GM19043 (cell line): ENCODE data around the gene TGFA.

Experiments
- ATAC-seq: cut with Tn5 transposase; IDR thresholded peaks from one replicate; pipeline ENCODE4 v1.9.1; 2021; ENCODE audit warnings: low read depth; ENCODE audit not compliant: unreplicated experiment

TGFA gene

DNA sequence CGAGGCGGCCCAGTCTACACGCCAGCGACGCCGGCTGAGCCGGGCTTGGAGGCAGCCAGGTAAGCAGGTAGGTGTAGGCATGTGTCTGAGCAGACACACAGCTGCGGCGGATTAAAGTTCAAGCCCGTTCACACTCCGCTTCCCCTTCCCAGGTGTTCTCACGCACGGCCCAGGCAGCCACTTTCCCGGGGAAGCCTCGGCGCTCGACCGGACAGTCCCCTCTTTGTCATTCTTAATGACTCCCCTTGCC lies 367 bp downstream of the TGFA start:
- no peak for ATAC-seq

DNA sequence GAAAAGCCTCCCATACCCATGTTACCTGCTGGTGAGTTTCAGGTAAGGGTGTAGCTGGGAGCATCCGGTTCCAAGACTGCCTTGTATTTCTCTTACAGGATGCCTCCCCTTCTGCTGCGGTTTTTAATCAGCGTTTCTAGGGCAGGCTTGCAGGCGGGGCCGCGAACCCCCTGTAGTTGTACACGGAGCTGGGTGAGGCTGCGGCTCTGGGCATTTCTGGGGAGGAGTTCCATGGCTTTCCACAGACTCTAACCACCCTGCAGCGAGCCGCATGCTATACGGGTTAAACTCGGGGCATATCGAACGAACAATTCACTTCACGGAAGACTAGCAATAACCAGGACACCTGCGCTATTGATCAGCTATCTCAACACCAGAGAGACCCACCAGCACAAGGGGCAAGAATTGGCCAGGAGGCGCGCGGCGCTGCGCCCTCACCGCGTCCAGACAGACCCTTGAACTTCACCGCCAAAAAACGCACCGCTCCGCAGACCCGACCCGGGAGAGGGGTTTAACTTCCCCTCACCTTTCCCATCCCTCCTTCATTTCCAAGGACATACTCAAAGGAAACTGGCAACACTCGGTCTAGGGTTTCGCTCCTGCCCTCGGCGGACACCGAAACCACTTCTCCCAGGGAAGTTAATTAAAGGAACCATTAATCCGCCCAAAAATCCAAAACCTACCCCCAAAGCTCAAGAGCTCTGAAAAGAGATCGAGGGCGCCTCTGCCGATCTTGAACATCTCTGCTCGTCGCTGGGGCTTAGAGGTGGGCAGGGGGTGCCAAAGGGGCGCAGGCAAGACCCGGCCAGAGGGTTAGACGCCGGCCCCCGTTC lies 909 bp downstream of the TGFA start:
- ATAC-seq, result no peak

DNA sequence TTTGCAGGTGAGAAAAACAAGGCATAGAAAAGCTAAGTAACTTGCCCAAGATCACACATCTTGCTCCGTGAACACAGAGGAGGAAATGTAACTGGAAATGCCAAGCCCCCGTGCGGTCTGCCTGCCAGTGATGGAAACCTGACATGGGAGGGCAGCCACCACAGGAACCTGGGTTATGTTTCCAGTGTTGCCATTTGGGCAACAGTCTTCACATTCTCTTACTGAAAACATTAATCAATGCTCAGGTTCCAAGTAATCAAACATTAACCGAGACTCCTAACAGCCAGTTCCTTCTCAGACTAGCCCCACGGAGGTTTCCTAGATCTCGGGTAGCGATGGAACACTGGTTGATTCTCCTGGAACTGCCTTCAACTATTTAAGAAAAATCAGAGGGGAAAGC lies 2.5 kb downstream of the TGFA start:
- ATAC-seq, result no peak

DNA sequence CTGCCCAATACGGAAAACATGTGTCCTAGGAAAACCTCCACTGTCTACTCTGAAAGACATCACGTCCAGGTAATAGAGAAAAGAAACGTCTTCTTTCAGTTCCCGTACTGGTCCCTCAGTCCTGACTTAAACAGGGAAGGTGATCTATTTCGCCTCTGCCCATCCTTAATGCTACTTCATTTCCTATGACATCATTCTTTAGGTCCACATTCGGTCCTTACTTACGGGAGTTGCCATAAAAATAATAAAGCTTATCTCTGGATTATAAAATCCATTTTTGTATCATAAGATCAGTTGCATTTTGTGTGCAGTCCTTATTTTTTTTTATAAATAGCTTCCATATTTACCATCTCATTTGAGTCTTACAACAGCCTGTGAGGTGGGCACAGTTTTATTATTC lies 3.7 kb downstream of the TGFA start:
- ATAC-seq, result no peak

DNA sequence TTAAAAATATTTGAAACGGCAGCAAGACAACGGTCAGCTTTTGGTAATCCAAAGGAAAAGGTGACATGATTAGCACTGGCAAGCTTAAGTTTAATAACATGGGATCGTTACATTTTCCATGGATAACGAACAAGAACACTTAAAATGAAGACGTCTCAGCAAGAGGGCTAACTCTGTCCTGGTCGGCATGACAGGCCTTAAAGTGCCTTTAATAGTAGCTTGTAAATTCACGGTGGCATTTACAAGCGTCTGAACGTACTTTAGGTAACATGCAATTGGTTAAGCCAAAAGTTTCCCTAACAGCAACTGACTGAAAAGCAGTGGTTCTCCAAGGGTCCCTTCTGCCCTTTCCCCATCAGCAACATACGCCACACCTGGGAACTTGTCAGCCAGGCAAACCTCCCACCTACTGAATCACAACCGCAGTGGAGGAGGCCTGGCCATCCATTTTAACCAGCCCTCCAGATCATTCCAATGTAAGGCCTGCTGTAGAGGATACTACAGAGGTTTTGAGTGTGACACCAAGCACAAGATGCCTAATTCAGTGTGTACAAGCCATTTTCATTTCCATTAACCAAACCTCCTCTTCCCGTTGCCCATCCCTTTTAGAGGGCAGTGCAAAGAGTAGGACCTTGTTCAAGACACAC lies 4.4 kb downstream of the TGFA start:
- no peak for ATAC-seq

DNA sequence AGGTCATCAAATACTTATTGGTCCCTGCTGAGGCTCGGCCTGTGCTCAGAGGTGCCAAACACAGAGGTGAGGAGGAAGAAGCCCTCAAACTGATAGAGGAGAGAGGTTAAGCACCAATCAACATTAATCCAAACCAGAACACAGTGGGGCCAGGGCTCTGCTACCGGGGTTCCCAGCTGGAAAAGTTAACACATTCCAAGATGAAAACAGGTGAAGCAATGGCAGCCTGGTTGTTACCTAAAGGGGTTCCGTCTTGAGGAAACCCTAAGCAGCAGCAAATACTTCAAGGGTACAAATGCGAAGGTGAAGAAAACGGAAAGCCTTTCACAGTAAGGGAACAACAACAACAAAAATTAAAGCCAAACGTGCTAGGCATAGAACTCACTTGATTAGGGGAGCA lies 5.4 kb downstream of the TGFA start:
- ATAC-seq, result no peak

DNA sequence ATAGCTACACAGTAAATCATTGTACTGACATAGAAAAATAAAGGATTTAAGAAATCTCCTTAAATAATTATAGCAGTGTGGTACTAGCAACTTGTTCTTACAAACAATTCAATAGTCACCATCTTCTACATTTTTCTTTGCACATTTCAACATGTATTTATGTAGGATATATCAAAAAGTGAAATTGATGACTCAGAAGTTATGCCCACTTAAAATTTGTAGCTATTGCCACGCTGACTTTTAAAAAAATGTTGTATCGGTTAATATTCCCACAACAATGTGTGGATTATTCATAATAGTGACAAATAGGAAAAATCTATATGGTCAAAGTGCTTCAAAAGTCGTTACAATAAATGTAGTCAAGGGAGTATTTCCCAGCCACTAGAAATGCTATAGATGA lies 6.7 kb downstream of the TGFA start:
- no peak for ATAC-seq

DNA sequence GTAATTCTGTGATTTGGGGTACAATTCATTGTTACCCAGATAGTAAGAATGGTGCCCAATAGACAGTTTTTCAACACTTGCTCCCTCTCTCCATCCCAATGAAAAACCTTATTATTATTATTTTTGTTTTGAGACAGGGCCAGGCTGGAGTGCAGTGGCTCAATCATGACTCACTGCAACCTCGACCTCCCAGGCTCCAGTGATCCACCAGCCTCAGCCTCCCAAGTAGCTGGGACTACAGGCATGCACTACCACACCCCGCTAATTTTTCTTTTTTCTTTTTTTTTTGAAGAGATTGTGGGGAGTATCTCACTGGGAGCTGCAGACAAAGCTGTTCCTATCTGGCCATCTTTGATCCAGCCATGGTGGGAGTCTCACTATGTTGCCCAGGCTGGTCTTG lies 7.2 kb downstream of the TGFA start:
- no peak for ATAC-seq

DNA sequence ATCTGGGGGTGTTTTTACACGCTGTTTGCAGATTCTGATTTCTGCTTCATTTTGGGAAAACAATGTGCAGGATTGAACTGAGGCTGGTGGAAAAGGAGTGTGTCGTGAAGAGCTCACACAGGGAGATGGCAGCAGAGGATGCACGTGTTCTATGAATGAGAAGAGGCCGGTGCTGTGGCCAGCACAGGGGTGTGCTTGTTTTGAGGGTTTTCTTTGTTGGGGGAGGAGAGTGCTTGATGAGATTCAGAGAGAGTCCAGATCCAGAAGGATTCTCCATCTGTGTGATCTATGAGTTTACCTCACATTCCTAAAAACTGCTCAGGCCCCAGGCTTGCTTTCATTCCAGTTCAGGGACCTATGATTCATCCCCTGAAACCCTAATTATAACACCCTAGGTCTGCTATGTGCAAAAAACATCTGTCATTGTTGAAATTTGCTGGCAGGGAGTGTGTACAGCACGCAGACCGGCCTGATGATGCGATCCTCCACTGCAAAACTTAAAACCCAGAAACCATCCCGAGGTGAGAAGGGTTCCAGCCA lies 12.1 kb downstream of the TGFA start:
- ATAC-seq, result no peak

DNA sequence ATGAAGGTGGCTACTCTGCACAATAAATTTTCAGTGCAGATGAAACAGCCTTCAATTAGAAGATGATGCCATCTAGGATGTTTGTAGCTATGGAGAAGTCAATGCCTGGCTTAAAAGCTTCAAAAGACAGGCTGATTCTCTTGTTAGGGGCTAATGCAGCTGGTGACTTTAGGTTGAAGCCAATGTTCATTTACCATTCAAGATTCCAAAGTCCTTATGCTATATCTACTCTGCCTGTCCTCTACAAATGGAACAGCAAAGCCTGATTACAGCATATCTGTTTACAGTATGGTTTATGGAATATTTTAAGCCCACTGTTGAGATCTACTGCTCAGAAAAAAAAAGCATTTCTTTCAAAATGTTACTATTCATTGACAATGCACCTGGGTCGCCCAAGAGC lies 15.8 kb downstream of the TGFA start:
- ATAC-seq, result no peak

DNA sequence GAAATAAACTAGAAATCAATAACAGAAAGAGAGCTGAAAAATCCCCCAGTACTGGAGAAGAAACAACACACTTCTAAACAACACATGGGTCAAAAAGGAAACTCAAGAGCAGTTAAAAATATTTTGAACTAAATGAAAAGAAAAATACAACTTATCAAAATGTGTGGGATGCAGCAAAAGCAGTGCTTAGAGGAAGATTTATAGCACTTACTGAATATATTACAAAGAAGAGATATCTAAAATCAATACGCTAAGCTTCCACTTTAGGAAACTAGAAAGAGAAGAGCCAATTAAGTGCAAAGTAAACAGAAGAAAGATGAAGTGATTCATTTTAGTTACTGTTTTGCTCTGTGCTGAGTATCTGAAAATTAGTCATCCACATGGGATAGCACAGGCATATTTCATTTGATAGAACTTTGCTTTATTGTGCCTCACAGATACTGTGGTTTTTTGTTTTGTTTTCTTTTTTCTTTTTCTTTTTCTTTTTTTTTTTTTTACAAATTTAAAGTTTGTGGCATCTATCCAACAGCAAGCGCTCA lies 17.0 kb downstream of the TGFA start:
- no peak for ATAC-seq

DNA sequence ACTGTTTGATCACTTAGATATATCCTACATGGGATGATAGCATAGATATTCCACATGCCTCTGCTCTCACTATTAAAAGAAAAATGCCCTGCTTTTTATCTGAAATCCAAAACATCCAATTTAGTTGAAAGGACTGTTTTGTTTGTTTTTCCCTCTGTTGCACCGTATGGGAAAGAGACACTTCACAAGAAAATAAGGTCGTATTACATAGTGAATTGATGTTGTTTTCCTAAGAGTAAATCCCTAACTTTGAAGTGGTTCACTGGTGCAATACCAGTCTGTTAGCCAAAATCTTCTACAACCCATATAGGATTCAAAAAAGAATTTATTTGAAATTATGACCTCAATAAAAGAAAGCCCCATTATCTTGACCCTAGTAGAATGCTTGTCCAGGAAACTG lies 18.1 kb downstream of the TGFA start:
- no peak for ATAC-seq

DNA sequence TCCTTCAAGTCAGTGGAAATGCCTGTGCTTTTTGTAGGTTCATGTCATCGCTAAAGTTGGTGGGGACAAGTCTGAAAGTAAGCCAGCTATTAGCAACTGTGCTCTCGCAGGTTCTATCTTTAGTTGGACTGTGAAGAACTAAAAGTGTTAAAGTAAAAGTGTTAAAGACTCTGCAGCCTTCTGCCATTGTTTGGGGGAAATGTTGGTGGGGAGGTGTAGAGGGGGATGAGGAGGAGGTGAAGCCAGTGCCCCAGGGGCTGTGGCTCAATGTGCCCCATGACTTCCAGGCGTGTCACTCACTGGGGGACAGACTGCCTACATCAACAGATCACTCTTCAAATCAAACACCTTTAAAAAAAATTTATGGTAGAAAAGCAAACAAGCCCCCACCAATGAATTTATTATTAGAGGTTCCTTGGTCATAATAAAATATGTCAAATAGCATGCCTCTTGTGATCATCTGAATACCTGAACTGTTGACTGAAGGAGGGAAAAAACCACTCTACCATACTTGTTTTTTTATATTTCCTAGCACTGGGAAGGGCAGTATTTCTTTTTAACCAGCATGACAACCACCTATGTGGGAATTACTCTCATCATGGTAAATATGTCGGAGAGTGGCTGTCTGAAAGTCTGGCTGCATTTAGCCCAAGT lies 19.3 kb downstream of the TGFA start:
- ATAC-seq, result no peak

DNA sequence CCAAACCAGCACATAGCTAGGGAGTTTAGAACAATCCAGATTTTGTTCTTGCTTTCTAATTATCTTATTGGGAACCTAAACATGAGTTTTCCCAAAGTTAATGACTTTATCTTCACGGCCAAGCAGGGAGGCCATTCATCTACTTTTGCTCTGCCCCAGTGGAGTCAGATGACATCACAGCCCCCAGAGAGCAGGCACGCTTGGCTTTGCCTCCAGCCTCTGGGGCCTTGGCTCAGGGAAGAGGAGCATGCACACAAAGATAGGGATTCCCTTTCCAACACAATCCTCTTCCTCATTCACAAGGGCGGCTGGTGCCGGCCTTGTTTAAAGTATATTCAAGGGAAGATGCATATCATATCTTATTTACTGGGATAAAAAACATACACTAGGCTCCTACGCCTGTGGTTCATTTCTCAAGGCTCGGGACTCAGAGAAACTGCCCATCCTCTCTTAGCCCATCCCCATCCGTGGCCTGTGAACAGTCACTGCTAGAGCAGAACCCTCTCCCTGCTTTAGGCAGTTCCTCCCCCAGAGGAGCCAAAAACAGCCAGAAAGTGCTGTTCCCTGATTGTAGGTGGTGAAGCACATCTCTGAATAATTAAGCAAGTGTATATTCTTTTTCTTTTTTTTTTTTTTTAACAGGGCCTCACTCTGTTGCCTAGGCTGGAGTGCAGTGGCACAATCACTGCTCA lies 21.2 kb downstream of the TGFA start:
- ATAC-seq, result no peak

DNA sequence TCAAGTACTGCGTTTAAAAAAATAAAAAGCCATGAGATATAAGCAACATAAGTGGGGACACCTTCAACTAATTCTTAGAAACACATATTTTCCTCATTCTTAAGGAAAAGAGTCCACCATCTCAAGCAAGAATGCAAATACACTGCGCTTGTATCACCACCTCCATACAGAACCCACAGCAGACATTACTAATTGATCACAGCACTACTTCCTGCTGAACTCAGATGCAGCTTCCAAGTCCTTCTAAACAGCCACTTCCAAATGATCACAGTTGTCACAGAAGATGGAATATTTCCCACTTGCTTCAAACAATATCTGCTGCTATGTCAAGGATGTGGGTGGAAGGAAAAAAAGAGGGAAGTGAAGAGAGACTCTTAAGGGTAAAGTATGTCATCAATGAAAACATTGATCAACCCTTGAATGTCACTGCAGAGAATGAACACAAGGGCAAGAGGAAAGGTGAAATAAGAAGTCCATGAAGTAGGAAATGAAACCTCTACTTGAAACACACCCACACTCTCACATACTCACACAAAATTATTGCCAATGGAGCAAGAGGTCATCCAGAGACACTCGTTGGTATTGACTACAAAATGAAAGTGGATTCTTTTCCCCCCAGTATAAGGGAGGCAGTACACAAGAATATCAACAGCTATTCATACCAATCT lies 22.1 kb downstream of the TGFA start:
- ATAC-seq, result no peak

DNA sequence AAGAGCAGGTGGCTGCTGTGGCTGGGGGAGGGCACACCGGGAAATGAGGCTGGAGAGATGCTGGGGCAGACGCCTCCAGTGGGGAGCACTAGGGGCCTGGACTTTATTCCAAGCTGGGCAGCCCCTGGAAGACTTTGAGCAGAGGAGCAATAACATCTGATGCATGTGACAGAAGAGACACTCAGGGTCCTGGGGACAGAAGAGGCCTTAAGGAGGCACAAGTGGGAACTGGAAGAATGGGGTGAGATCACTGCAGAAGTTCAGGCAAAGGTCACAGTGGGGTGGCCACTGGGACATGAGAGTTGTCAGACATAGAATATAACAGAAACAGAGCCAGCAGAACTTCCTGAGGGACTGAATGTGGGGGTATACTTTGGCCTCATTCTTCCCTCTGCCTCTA lies 24.0 kb downstream of the TGFA start:
- no peak for ATAC-seq

DNA sequence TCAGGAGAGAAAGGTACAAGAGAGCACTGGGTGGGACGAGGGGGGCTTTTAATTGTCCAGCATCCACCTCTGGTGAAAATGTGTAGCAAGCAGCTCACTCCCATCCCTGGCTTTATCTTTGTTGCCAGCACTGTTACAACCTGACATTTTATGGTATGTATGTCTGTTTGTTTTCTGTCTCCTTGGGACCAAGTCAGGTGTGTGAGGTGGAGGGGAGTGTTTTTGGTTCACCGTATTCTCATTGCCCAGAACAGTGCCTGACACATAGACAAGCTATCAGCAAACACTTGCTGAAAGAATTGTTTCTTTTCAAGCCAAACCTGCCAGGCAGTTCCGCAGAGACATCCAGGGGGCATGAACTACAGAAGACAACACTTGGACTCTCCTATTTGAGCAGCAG lies 24.7 kb downstream of the TGFA start:
- no peak for ATAC-seq

DNA sequence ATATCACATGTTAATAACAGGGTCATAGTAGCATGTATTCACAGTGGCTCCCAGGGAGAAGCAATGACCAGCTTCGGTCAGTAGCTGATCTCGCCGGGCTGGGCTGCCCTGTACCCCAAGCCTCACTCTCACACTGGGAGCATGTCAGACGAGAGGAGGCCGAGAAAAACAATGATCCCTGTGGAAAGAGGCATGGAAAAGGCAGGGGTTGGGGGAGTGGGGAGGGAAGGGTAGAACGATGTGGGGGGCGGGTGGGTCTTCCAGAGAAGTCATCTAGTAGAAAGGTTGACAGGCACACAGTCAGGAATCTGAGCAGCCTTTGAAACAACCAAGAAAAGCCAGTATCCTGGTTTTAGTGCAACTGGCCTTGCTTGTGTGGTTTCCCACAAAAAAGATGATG lies 25.4 kb downstream of the TGFA start:
- ATAC-seq, result no peak

DNA sequence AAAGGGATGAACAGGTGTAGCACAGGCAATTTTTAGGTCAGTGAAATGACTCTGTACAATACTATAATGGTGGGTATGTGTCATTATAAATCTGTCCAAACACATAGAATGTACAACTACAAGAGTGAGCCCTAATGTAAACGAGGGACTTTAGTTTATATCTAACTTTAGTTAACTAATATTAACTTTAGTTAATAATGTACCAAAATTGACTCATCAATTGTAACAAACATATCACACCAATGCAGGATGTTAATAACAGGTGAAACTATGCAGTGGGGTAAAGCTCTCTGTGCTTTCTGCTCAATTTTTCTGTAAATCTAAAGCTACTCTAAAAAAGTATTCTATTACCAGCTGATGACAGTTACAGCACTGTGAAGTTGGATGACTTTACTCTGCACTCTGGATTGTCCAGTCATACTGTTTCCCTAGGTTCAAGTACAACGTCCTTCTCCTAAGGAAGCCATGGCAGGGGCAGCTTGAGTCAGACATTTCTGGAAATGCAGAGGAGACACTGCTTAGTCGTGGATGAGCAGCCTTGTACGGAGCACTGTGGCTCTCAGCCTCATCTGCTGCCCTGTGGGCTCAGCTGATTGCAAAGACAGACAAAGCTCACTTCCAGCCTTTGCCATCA lies 26.1 kb downstream of the TGFA start:
- ATAC-seq, result no peak

DNA sequence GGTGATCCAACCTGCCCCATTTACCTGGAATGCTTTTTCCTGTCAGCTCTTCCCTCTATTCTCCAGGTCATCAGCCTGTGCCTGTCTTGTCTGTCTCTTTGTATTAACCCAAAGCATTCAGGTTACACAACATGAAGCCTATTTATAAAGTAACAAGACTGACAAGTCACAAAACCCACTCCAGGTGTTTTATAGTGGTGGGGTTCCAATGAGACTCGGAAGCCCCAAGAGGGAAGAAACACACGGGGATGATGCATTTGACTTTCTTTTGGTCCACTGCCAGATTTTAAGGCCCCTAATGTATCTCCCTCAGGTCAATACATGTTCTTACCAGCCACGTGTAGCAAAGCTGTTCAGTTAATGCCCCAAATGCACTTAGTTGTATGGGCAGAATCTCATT lies 27.5 kb downstream of the TGFA start:
- ATAC-seq, result no peak
